Bladder microvascular endothelial cell (primary cell): ENCODE data around the gene APBB2. TPM values are rescaled to one million over a fixed set of nuclear protein-coding genes. Genes with fewer than 3 reads are reported as not detected.

Source experiments
- total RNA-seq: library from RNA; depleted of rRNA; stranded (reverse); fragments of >200 nt; gene quantifications from 2 replicates; pipeline ENCODE4 v1.2.3, GENCODE V29; 2014

APBB2 gene
- total RNA-seq = 67.2 and 79.8 TPM in 2 replicates

GRCh38 chr4:41214136-41214824 lies at the start of gene APBB2:
TSS of gene APBB2 (minus strand) at chr4:41214542. CDS start at chr4:41033254, 181,288 bp downstream.

GRCh38 chr4:41256740-41257256 lies 42.5 kb upstream of the APBB2 start, which contains the start of gene UCHL1:
TSS of gene UCHL1 (plus strand) at chr4:41256928. CDS start at chr4:41256977, 49 bp downstream.

Other genes with a start within 250 kb of the APBB2 start
- 56.3 and 167 TPM in 2 replicates for gene UCHL1, start 42.4 kb upstream of the APBB2 start, total RNA-seq